Measurements from ENCODE around the gene PRR36. TPM values are rescaled to one million over a fixed set of nuclear protein-coding genes. Genes with fewer than 3 reads are reported as not detected.
A peak's percentile ranks its signal among the peaks of the same experiment; 100 is the strongest.

Gene PRR36
- total RNA-seq, 3 donors from 2014 or later, result 0.05 to 0.08 TPM; not detected in 1

- ATAC-seq, result no peak
- Mint-ChIP-seq H3K9me3 (no peaks in the 10 kb centered on the region), H3K4me3 (no peak overlapping the region), H3K4me1 (ENCODE audit: low read depth) (peaks cover 15% of the 10 kb centered on the region), H3K27me3 (ENCODE audit: low read depth) (no peaks in the 10 kb centered on the region), H3K36me3 (ENCODE audit: insufficient read depth) (peaks cover 16% of the 10 kb centered on the region)
- DNase-seq, result no peak
Measured at GRCh38 chr19:7908078-7908699, 34.0 kb upstream of the PRR36 start.

- H3K9me3 Mint-ChIP-seq, result no peaks in the 10 kb centered on the region
- no peak overlapping the region for H3K4me3 Mint-ChIP-seq
- ATAC-seq (no peak), DNase-seq (no peak)
- H3K27me3 Mint-ChIP-seq (ENCODE audit: low read depth), result no peaks in the 10 kb centered on the region
- H3K36me3 Mint-ChIP-seq (ENCODE audit: insufficient read depth), result peaks cover 13% of the 10 kb centered on the region
- H3K4me1 Mint-ChIP-seq (ENCODE audit: low read depth), result peaks cover 16% of the 10 kb centered on the region
Measured at GRCh38 chr19:7907544-7907943, 33.4 kb upstream of the PRR36 start.

DNA sequence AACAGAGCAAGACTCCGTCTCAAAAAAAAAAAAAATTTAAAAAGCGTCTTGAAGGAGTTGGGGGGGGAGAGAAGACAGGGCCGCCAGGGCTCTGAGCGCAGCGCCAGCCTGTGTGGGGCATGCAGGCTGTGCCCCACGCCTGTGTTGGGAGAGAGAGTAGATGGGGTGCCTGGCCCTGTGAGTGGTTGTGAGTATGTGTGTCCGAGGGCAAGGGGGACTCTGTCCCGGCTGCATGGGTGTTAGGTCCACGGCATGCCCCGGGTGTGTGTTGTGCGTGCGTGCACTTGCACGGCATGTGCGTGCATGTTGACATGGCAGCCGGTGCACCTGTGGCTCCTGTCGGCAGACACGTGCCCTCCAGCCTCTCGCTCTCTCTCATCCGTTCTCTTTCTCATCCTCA is 32.9 kb upstream of the PRR36 start:
- Mint-ChIP-seq H3K36me3 (ENCODE audit: insufficient read depth) (peaks cover 12% of the 10 kb centered on the region), H3K9me3 (no peaks in the 10 kb centered on the region), H3K4me3 (no peak overlapping the region), H3K27me3 (ENCODE audit: low read depth) (no peaks in the 10 kb centered on the region), H3K4me1 (ENCODE audit: low read depth) (peaks cover 17% of the 10 kb centered on the region)
- ATAC-seq (no peak), DNase-seq (no peak)

DNA sequence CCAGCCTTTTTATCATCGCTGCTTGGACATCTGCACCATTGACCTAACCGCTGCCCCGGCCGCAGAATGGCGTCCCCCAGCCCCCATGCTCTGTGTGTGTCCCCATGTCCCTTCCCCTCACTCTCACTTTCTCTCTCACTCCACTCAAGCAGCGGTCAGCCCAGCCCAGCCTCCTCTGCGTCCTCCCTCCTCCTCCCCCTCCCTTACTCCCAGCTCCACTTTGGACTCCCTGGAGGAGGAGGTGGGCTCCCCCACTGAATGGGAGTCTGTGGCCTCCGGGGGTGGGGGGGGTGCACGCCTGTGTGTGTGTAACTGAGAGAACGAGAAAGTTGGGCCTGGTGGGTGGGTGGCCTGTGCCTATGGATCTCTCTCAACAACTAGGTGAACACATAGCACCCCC is 31.7 kb upstream of the PRR36 start:
- ATAC-seq (no peak), DNase-seq (no peak)
- H3K4me3 Mint-ChIP-seq, result peak overlapping the region; percentile 61
- peaks cover 5% of the 10 kb centered on the region for H3K36me3 Mint-ChIP-seq (ENCODE audit: insufficient read depth)
- no peaks in the 10 kb centered on the region for H3K9me3 Mint-ChIP-seq
- H3K4me1 Mint-ChIP-seq (ENCODE audit: low read depth), result peaks cover 17% of the 10 kb centered on the region
- no peaks in the 10 kb centered on the region for H3K27me3 Mint-ChIP-seq (ENCODE audit: low read depth)

DNA sequence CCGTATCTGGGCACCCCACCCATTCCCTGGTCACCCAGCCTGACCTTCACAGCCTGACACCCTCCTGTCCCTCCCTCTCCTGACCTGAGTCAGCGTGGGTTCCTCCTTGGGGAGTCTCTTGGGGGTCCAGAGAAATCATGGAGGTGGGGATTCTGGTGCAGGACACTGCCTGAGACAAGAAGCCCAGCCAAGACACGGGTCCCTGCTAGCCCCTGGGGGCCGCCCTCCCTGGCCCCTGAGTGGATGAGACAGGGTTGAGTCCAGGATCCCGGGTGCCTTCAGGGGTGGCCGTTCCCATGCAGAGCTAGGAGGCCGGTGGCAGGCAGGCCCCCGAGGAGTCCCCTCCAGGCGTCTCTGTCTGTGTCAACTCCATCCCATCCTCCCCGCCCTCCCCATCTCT is 31.1 kb upstream of the PRR36 start:
- H3K4me1 Mint-ChIP-seq (ENCODE audit: low read depth), result peaks cover 17% of the 10 kb centered on the region
- H3K9me3 Mint-ChIP-seq, result no peaks in the 10 kb centered on the region
- no peak for ATAC-seq
- peaks cover 2% of the 10 kb centered on the region for H3K36me3 Mint-ChIP-seq (ENCODE audit: insufficient read depth)
- H3K4me3 Mint-ChIP-seq, result peak overlapping the region; percentile 88
- H3K27me3 Mint-ChIP-seq (ENCODE audit: low read depth), result no peaks in the 10 kb centered on the region
- DNase-seq, result no peak

DNA sequence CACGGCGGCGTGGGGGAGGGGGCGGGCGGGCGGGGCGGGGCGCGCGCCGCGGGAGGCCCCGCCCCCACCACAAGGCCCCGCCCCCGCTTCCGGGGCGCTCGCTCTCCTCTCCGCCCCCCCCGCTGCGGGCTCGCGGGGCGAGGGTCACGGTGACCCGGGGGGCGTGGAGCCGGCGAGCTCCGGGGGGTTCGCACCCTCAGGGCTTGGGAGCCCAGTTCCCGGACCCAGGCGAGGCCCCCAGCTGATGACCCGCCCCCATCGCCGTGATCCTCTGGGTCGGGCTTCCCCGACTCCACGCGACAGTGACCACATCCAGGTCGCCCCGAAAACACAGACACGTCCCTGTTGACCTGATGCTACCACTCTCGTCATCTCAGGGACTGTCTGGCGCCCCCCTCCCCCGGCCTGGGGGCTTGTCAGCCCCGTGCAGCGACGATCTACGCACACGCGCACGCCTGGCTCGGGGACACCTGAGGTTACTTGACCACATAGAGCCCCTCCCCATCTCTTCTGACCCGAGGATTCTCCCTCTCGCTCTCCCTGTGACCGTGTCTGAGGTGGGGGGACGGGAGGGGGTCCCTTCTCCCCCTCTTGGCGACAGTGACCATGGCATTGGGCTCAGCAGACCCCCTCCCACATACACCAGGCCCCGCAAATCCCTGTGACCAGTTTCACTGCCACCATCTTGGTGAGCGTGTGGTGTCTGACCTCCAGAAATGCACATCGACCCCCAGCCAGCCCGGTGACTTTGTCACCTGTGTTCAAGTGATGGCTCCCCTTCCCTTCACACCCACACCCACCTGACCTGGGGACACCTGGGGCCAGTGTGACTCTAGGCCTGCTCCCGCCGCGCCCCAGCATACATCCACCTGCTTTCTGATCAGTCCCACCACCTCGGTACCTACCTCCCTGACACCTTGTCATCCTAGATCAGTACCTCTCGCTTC is 30.2 kb upstream of the PRR36 start:
- Mint-ChIP-seq H3K4me1 (ENCODE audit: low read depth) (peaks cover 17% of the 10 kb centered on the region), H3K9me3 (no peaks in the 10 kb centered on the region), H3K36me3 (ENCODE audit: insufficient read depth) (peaks cover 2% of the 10 kb centered on the region), H3K27me3 (ENCODE audit: low read depth) (no peaks in the 10 kb centered on the region), H3K4me3 (peak overlapping the region; percentile 88)
- ATAC-seq (peak; percentile 59 to 60), DNase-seq (no peak)

DNA sequence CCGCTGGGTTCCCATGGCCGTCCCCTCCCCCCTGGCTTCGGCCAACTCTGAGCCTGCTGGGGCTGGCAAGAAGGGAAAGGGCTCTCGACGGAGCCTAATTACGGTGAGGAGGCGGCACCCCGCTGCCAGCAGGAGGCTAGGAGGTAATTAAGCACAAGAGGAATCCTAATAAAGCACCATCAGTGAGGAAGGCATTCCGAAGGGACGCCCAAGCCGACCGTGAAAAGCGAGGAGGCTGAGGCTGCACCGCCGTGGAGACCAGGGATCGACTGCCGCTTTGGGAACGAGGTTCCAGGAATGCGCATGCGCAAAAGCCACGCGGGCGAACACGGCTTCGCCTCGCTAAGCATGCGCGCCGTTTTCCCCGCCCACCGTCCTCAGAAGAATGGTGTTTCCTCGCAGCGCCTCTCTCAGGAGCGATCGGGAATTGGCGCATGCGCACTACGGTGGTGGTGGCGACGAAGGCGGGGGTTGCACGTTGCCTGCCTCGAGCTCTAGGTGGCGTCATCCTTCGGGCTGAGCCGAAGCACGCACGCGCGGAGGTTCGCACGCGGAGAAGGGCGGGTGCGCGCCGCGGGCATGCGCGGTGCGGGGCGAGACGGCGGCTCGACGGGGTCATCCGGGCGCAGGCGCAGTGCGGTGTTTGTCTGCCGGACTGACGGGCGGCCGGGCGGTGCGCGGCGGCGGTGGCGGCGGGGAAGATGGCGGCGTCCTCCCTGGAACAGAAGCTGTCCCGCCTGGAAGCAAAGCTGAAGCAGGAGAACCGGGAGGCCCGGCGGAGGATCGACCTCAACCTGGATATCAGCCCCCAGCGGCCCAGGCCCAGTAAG is 29.3 kb upstream of the PRR36 start, which contains the start of gene MAP2K7:
Gene MAP2K7, plus strand, starts transcription at position 634 of the 830 bp plus-strand sequence. Its CDS starts 68 bp downstream, at position 702.
- Mint-ChIP-seq H3K9me3 (no peaks in the 10 kb centered on the region), H3K4me1 (ENCODE audit: low read depth) (peaks cover 17% of the 10 kb centered on the region), H3K36me3 (ENCODE audit: insufficient read depth) (peaks cover 2% of the 10 kb centered on the region), H3K27me3 (ENCODE audit: low read depth) (no peaks in the 10 kb centered on the region), H3K4me3 (peak within 1 kb of the TSS; percentile 88)
- DNase-seq (peak; percentile 100), ATAC-seq (peak; percentile 88 to 91)

- peaks cover 17% of the 10 kb centered on the region for H3K4me1 Mint-ChIP-seq (ENCODE audit: low read depth)
- no peaks in the 10 kb centered on the region for H3K9me3 Mint-ChIP-seq
- no peaks in the 10 kb centered on the region for H3K27me3 Mint-ChIP-seq (ENCODE audit: low read depth)
- H3K36me3 Mint-ChIP-seq (ENCODE audit: insufficient read depth), result peaks cover 2% of the 10 kb centered on the region
- no peak for DNase-seq
- ATAC-seq, result no peak
- H3K4me3 Mint-ChIP-seq, result peak overlapping the region; percentile 82
Measured at GRCh38 chr19:7902796-7903243, 28.6 kb upstream of the PRR36 start.

GRCh38 chr19:7901337-7901736 is 27.1 kb upstream of the PRR36 start:
- ATAC-seq (no peak), DNase-seq (no peak)
- Mint-ChIP-seq H3K9me3 (no peaks in the 10 kb centered on the region), H3K36me3 (ENCODE audit: insufficient read depth) (peaks cover 2% of the 10 kb centered on the region), H3K4me1 (ENCODE audit: low read depth) (peaks cover 15% of the 10 kb centered on the region), H3K4me3 (no peak overlapping the region), H3K27me3 (ENCODE audit: low read depth) (peaks cover 1% of the 10 kb centered on the region)

- Mint-ChIP-seq H3K4me1 (ENCODE audit: low read depth) (peaks cover 15% of the 10 kb centered on the region), H3K36me3 (ENCODE audit: insufficient read depth) (peaks cover 2% of the 10 kb centered on the region), H3K9me3 (no peaks in the 10 kb centered on the region), H3K4me3 (no peak overlapping the region), H3K27me3 (ENCODE audit: low read depth) (peaks cover 1% of the 10 kb centered on the region)
- ATAC-seq (no peak), DNase-seq (no peak)
Measured at GRCh38 chr19:7900931-7901330, 26.7 kb upstream of the PRR36 start.

- Mint-ChIP-seq H3K27me3 (ENCODE audit: low read depth) (peaks cover 1% of the 10 kb centered on the region), H3K4me1 (ENCODE audit: low read depth) (peaks cover 11% of the 10 kb centered on the region), H3K9me3 (no peaks in the 10 kb centered on the region), H3K4me3 (no peak overlapping the region), H3K36me3 (ENCODE audit: insufficient read depth) (peaks cover 2% of the 10 kb centered on the region)
- DNase-seq, result no peak
- ATAC-seq, result no peak
Measured at GRCh38 chr19:7900401-7900870, 26.2 kb upstream of the PRR36 start.

- Mint-ChIP-seq H3K4me1 (ENCODE audit: low read depth) (peaks cover 7% of the 10 kb centered on the region), H3K36me3 (ENCODE audit: insufficient read depth) (no peaks in the 10 kb centered on the region), H3K9me3 (no peaks in the 10 kb centered on the region), H3K27me3 (ENCODE audit: low read depth) (peaks cover 6% of the 10 kb centered on the region), H3K4me3 (no peak overlapping the region)
- ATAC-seq (no peak), DNase-seq (no peak)
Measured at GRCh38 chr19:7899751-7900378, 25.7 kb upstream of the PRR36 start.

GRCh38 chr19:7898967-7899366 is 24.8 kb upstream of the PRR36 start:
- H3K36me3 Mint-ChIP-seq (ENCODE audit: insufficient read depth), result no peaks in the 10 kb centered on the region
- DNase-seq (no peak), ATAC-seq (no peak)
- peaks cover 2% of the 10 kb centered on the region for H3K4me1 Mint-ChIP-seq (ENCODE audit: low read depth)
- peaks cover 14% of the 10 kb centered on the region for H3K27me3 Mint-ChIP-seq (ENCODE audit: low read depth)
- no peak overlapping the region for H3K4me3 Mint-ChIP-seq
- H3K9me3 Mint-ChIP-seq, result no peaks in the 10 kb centered on the region

Measured in activated T-cell treated with anti-CD3 and anti-CD28 coated beads, Interleukin-2, amount 50 U/mL, for 4 hours (primary cell).